Loucy (cell line): Measurements from ENCODE around the gene SLC25A41.

Source experiments
- EZH2phosphoT487 ChIP-seq: fragments of 200-600 bp; IDR thresholded peaks from 2 replicates; pipeline ENCODE4 v1.6.1; 2018; ENCODE audit warnings: antibody characterized with exemption, mild to moderate bottlenecking, moderate library complexity, borderline replicate concordance
- TF ChIP-seq, protein P1 (sequence below): fragments of 200-600 bp; sonication (generic); conservative IDR thresholded peaks from 2 replicates; pipeline ENCODE4 v1.5.1; 2014; ENCODE audit warnings: mild to moderate bottlenecking, antibody characterized with exemption, low read length

DNA sequence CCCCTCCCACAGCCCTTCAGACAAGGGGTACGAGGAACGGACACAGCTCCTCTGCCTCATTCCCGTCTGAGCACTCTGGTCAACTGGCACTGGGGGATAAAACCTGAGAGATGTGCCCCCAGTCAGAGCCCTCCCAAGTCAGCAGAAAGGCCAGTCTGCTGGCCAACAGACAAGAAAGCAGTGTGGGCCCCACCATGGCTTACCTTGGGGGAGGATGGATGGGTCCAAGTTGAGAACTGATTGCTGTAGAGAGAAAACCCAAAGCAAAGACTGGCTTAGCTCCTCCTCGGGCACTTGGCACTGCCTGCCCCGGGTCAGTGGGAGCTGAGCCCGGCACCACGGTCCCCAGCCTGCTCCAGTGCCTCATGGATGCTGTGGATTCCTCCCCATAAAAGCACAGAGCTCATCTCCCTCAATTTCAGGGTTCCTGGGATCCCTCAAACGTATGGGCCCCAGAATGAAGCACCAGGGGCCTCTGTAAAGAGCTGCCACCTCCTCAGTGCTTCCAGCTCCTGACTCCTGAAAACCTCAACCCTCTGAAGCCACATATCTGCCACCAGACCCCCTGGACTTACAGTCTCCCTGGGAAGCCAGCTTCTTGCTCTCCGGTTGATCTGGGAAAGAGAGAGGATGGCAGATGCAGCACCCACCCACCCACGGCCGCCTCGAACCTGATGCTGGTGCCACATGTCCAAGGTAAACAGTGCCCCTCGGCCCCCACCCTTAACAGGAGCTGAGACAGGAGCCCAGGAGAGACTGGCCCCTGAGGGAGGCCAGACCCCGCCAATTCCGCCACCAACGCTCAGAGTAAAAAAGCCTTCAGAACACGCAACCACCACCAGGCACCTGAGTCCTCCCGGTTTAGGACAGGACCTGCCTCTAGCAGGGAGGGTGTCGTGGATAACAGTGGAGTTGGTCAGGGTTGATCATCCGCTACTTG is 12.2 kb downstream of the SLC25A41 start:
- TF ChIP-seq, protein P1, sequence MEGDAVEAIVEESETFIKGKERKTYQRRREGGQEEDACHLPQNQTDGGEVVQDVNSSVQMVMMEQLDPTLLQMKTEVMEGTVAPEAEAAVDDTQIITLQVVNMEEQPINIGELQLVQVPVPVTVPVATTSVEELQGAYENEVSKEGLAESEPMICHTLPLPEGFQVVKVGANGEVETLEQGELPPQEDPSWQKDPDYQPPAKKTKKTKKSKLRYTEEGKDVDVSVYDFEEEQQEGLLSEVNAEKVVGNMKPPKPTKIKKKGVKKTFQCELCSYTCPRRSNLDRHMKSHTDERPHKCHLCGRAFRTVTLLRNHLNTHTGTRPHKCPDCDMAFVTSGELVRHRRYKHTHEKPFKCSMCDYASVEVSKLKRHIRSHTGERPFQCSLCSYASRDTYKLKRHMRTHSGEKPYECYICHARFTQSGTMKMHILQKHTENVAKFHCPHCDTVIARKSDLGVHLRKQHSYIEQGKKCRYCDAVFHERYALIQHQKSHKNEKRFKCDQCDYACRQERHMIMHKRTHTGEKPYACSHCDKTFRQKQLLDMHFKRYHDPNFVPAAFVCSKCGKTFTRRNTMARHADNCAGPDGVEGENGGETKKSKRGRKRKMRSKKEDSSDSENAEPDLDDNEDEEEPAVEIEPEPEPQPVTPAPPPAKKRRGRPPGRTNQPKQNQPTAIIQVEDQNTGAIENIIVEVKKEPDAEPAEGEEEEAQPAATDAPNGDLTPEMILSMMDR, result no peak
- no peak for TF ChIP-seq EZH2phosphoT487
